Activated CD8-positive, alpha-beta memory T cell treated with anti-CD3 and anti-CD28 coated beads for 24 hours (primary cell): ENCODE data around the gene SSH3.

Experiments used
- DNase-seq: peaks from one replicate; pipeline ENCODE4 v3.0.0-alpha.2; 2020

SSH3 gene

GRCh38 chr11:67268081-67268961 lies 35.0 kb upstream of the SSH3 start:
- DNase-seq = peak; percentile 84

- no peak for DNase-seq
These were observed 34.4 kb upstream of the SSH3 start for GRCh38 chr11:67268962-67269268.

DNA sequence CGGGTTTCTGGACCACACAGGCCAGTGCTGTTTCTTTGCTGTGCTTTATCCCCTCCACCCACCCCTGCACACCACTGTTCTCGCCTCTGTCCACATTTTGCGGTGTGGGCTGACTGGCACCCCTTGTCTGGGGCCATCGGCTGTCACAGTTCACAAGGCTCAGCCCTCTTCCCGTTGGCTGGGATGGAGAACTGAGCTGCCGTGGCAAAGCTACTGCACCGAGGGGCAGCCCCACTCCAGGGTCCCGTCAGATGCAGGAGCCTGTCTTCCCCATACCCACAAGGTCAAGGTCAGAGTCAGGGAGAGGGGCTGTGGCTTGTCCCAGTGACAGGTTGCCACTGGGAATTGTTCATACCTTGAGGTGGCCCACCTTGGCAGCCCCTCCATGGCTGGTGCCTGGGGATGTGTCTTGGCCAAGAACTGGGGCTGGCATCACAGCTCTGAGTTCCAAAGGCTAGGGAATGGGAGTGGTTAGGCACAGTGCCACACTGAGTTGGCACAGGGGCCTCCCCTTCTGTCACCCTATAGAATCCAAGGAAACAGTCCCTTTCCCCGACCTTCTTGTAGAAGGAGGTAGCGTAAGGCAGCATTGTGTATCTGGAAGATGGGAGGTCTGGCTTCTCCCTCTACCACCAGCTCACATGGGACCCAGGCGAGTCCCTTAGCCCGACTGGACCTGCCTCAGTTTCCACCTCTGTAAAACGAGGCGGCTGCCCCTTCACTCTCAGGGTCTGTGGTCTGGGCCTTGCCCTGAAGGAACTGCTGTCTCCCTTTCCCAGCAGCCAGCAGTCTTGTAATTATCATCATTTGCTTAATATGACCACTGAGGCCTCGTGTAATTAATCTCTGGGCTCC lies 33.7 kb upstream of the SSH3 start:
- DNase-seq = no peak

GRCh38 chr11:67270256-67271204 lies 32.8 kb upstream of the SSH3 start:
- DNase-seq = no peak

DNA sequence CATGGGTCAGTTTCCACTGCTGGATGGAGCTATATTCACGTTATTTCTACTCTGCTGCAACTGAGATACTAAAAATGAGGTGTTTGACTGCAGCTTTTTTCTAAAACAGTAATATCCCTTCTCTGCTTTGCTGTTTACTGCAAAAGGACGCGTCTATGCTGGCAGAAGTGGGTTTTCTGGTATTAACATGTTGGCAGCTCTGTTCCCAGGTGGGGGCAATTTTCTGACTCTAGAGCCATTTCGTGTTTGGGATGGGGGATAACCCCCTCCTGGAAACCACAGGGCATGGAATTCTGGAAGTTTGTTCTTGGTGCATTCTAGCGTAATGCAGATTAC lies 32.2 kb upstream of the SSH3 start:
- DNase-seq = no peak

- peak; percentile 89 for DNase-seq
These were observed 31.6 kb upstream of the SSH3 start for GRCh38 chr11:67271541-67272284.

GRCh38 chr11:67272327-67273259 lies 30.7 kb upstream of the SSH3 start:
- DNase-seq = peak; percentile 84

DNA sequence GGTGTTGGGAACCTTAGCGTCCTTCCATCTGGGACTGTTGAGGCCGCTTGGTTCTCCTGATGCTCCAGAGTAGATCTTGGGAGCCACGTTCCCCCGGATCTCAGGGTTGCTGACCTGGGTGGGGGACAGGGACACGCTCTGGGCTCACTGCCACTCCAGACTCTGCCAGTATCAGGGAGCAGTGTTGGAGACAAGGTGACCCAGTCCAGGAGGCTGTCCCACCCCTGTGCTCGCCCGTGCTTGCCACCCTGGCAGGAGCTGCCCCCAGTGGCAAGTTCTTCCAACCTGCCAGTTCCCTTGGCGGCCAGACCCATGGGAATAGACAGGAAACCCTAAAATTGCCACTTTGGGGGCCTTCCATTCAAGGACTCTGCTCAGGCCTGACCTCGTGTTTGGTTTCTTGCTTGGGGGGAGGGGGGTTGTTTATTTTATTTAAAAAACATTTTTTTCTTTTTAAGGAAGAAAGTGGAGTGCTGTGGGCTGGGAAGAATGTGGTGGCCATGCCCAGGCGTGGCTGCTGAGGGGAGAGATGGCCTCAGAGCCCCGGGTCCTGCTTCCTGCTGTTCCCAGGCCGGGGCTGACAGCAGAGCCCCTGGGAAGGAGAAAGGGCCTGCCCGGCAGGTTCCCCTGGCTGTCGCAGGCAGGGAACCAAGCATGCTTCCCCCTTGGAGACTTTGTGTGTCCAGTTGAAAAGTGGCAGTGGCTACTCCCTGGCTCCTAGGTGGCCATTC lies 29.9 kb upstream of the SSH3 start:
- no peak for DNase-seq

DNA sequence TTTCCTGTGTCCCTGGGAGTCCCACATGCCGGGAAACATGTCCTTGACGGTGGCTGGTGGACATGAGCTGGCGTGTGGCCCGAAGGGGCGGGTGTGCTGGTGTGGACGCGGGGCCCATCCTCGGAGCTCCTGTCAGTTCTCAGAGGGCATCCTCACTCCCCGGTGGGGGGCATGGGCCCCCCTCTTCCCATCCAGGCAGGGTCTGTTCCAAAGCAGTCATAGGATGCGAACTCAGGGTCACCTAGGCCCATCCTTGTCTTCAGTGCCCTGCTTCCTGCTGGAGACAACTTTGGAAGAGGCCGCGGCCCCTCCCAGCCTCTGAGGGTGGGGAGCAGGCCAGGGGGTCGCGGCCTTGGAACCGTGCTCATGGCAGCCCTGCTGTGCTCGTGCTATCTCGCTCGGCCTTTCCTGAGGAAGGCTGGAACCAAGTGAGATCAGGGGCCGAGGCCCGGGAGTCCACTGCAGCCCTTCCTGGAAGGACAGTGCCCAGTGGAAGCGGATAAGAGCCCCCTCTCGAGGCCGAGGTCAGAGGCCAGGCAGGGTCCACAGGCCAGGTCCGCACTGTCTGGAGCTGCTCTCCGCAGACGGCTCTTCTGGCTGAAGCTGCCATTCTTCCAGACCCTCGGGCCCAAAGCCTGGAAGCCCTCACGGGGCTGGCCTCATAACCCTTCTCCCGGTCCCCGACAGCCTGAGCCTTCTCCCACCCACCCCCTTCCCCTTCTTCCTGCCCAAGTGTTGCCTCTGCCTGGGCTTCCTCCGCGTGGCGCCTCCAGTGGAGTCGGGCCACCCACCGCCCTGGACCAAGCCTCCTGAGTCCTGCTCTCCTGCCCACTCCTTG lies 28.3 kb upstream of the SSH3 start:
- no peak for DNase-seq

GRCh38 chr11:67275606-67276409 lies 27.5 kb upstream of the SSH3 start:
- peak; percentile 78 for DNase-seq

DNA sequence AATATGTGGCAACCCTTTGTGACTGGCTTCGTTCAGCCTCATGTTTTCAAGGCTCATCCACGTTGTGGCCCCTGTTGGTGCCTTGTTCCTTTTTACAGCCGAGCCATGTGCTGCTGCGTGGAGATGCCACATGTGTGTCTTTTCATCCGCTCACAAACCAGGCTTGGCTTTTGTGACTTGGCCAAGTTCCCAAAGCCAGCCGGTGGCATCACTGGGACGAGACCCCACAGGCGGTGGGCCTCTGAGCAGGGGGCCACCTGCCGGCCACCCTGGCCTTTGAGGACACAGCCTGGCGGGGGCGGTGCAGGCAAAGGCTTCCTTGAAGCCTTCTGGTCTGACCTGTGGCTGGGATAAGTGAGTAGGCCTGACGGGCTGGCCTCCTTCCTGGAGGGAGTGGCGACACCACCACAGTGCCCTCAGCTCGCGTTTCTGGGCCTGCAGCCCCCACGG lies 26.5 kb upstream of the SSH3 start:
- peak; percentile 89 for DNase-seq

- DNase-seq = peak; percentile 92
These were observed 25.9 kb upstream of the SSH3 start for GRCh38 chr11:67277231-67277961.

GRCh38 chr11:67278135-67278938 lies 25.0 kb upstream of the SSH3 start:
- DNase-seq = no peak

DNA sequence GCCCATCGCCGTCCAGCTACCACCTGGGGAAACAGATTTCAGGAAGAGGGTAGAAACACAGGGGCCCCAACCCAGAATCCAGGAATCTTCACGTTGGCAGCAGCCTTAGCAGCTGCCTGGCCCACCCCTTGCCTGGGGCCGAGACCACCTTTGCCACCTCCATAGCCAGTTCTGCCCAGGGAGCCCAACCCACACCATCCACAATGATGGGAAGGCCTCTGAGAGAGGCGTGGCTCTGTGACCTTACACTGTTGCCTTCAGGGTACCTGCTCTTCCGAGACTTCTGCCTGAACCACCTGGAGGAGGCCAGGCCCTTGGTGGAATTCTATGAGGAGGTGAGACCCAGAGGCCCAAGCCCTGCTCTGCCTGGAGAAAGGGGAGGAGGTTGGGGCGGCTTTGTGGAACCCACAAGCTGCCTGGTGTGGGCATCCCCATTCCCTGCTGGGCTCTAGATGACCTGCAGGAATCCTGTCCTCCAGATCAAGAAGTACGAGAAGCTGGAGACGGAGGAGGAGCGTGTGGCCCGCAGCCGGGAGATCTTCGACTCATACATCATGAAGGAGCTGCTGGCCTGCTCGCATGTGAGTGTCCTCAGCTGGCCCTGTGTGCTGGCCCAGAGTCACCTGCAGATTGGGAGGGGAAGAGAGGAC lies 24.3 kb upstream of the SSH3 start:
- no peak for DNase-seq

- DNase-seq = no peak
These were observed 23.6 kb upstream of the SSH3 start for GRCh38 chr11:67279589-67280340.
